ENCODE results near the gene TCF19.

TCF19 gene

DNA sequence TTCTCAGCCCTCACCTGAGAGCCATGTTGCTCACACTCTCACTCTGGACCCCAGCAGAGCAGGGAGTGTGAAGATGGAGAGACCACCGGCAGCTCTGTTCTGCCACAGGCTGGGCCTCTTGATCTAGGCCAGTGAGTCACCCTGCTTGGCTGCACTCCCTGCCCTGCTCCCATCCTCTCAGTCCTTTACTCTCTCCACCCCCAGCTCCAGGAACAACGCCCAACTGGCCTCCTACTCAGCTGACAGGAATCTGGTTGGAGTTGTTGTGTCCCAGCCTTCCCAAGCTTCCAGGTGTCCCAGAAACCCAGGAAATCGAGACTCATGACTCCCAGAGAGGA is 43.9 kb upstream of the TCF19 start, which contains the start of gene PSORS1C1:
Gene PSORS1C1, plus strand, starts transcription at position 260 of the 338 bp plus-strand sequence. CDS start 14,833 bp downstream, outside the sequence.
- ChIA-PET CTCF (interaction anchor here (0.6 to 8.3 kb wide), 9 partner anchors 12 to 314 kb away, joined by 3 to 60 read pairs (median 7); no protein-coding TSS in a partner anchor), POLR2A (interaction anchor here (0.6 to 2.2 kb wide), 2 partner anchors 31 to 499 kb away, joined by 5 to 7 read pairs; no protein-coding TSS in a partner anchor)
- no peak within 1 kb of the TSS for H3K27ac ChIP-seq (ENCODE audit: extremely low read depth, low read depth, low read length)
- no peaks in the 10 kb centered on the region for H3K36me3 ChIP-seq (ENCODE audit: control insufficient read depth in 2 of 2, insufficient read depth in 1 of 2, low read length in 2 of 2)
- TF ChIP-seq ZNF585B (tag by site-specific recombination; IDR thresholded peaks at IDR 0.05) (no peak), ZNF398 (tag by site-specific recombination; IDR thresholded peaks at IDR 0.05) (peak; percentile 62), ZNF48 (tag by site-specific recombination; IDR thresholded peaks at IDR 0.05) (no peak), GLIS2 (tag by site-specific recombination; IDR thresholded peaks at IDR 0.05) (peak; percentile 73), EGR2 (tag by site-specific recombination; IDR thresholded peaks at IDR 0.05; ENCODE audit: low read depth) (peak; percentile 74), ZNF777 (tag by site-specific recombination; IDR thresholded peaks at IDR 0.05; ENCODE audit: borderline replicate concordance) (no peak), RBAK (tag by site-specific recombination; IDR thresholded peaks at IDR 0.05) (no peak), ZBTB17 (tag by site-specific recombination; IDR thresholded peaks at IDR 0.05) (no peak), WT1 (tag by site-specific recombination; IDR thresholded peaks at IDR 0.05) (0 out of 2 replicates have a peak, but pooled peaks have one; percentile 23), SP3 (tag by site-specific recombination; IDR thresholded peaks at IDR 0.05) (0 out of 2 replicates have a peak, but pooled peaks have one; percentile 23), ZBTB48 (tag by site-specific recombination; IDR thresholded peaks at IDR 0.05) (peak; percentile 53; the same call in 1 of the 2 replicates), GFI1B (tag by site-specific recombination; IDR thresholded peaks at IDR 0.05) (no peak), ZNF600 (tag by site-specific recombination; IDR thresholded peaks at IDR 0.05) (peak; percentile 100), ZFP41 (tag by site-specific recombination; IDR thresholded peaks at IDR 0.05; ENCODE audit: borderline replicate concordance) (no peak), BCL11B (tag by site-specific recombination; IDR thresholded peaks at IDR 0.05; ENCODE audit: low read depth) (no peak), GLIS1 (tag by site-specific recombination; IDR thresholded peaks at IDR 0.05) (peak; percentile 70), KLF1 (tag by site-specific recombination; IDR thresholded peaks at IDR 0.05) (0 out of 2 replicates have a peak, but pooled peaks have one; percentile 30), KLF9 (tag by site-specific recombination; IDR thresholded peaks at IDR 0.05; ENCODE audit: low read depth) (no peak), ZNF155 (tag by site-specific recombination; IDR thresholded peaks at IDR 0.05) (no peak), ZNF449 (tag by site-specific recombination; IDR thresholded peaks at IDR 0.05) (peak; percentile 98), ZFHX2 (tag by site-specific recombination; conservative IDR thresholded peaks at IDR 0.05) (peak; percentile 92), ZNF157 (tag by site-specific recombination; IDR thresholded peaks at IDR 0.05) (no peak), PRDM1 (tag by site-specific recombination; IDR thresholded peaks at IDR 0.05) (0 out of 2 replicates have a peak, but pooled peaks have one; percentile 30), ZIC2 (tag by site-specific recombination; IDR thresholded peaks at IDR 0.05) (peak; percentile 21; the same call in 1 of the 2 replicates), ZNF610 (tag by site-specific recombination; IDR thresholded peaks at IDR 0.05; ENCODE audit: borderline replicate concordance) (no peak), ZNF501 (tag by site-specific recombination; IDR thresholded peaks at IDR 0.05) (no peak)
- TF ChIP-seq, protein P1, sequence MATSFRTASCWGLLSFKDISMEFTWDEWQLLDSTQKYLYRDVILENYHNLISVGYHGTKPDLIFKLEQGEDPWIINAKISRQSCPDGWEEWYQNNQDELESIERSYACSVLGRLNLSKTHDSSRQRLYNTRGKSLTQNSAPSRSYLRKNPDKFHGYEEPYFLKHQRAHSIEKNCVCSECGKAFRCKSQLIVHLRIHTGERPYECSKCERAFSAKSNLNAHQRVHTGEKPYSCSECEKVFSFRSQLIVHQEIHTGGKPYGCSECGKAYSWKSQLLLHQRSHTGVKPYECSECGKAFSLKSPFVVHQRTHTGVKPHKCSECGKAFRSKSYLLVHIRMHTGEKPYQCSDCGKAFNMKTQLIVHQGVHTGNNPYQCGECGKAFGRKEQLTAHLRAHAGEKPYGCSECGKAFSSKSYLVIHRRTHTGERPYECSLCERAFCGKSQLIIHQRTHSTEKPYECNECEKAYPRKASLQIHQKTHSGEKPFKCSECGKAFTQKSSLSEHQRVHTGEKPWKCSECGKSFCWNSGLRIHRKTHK (tag by site-specific recombination; IDR thresholded peaks at IDR 0.05) = no peak
- H3K9me3 ChIP-seq (ENCODE audit: control insufficient read depth, insufficient read depth, low read depth, low read length) = no peaks in the 10 kb centered on the region
- peaks cover 7% of the 10 kb centered on the region for H3K4me1 ChIP-seq (ENCODE audit: control insufficient read depth, insufficient read depth, low read length)
- no peak within 1 kb of the TSS for H3K4me3 ChIP-seq (ENCODE audit: low read depth, low read length)
